C4-2B (cell line): ENCODE results near the gene ZRANB2.

ENCODE experiments used
- ZFX ChIP-seq: fragments of 450-650 bp; IDR thresholded peaks from 2 replicates; pipeline ENCODE4 v1.6.1; 2017
- TF ChIP-seq, protein P1 (sequence below): fragments of 450-650 bp; conservative IDR thresholded peaks from 2 replicates; pipeline ENCODE4 v1.5.1; 2017; ENCODE audit warnings: mild to moderate bottlenecking

DNA sequence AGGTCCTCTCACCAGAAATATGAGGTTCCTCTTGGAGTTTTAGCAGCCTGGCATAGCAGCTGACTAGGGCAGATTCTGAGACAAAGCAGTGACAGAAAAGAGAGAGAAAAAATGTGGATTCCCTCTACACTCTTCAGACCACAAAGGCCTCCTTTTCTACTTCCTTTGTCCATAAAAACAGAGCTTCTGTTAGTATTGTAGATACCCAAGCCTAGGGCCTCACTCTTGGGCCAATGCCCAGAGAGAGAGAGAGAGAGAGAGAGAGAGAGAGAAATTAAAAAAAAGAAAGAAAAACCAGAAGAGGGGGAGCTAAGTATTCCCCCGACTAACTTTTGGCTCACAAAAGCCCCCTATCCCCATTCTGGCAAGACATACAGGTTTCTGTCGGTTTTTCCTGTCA, 2.4 kb upstream of the ZRANB2 start:
- TF ChIP-seq, protein P1, sequence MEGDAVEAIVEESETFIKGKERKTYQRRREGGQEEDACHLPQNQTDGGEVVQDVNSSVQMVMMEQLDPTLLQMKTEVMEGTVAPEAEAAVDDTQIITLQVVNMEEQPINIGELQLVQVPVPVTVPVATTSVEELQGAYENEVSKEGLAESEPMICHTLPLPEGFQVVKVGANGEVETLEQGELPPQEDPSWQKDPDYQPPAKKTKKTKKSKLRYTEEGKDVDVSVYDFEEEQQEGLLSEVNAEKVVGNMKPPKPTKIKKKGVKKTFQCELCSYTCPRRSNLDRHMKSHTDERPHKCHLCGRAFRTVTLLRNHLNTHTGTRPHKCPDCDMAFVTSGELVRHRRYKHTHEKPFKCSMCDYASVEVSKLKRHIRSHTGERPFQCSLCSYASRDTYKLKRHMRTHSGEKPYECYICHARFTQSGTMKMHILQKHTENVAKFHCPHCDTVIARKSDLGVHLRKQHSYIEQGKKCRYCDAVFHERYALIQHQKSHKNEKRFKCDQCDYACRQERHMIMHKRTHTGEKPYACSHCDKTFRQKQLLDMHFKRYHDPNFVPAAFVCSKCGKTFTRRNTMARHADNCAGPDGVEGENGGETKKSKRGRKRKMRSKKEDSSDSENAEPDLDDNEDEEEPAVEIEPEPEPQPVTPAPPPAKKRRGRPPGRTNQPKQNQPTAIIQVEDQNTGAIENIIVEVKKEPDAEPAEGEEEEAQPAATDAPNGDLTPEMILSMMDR: no peak
- TF ChIP-seq ZFX: no peak
